ENCODE results near the gene EXOC3L2. TPM values are rescaled to one million over a fixed set of nuclear protein-coding genes. Genes with fewer than 3 reads are reported as not detected.

Gene EXOC3L2
- total RNA-seq, 4 donors from 2014 or later = 0.42 to 3.6 (median 2.5) TPM

DNA sequence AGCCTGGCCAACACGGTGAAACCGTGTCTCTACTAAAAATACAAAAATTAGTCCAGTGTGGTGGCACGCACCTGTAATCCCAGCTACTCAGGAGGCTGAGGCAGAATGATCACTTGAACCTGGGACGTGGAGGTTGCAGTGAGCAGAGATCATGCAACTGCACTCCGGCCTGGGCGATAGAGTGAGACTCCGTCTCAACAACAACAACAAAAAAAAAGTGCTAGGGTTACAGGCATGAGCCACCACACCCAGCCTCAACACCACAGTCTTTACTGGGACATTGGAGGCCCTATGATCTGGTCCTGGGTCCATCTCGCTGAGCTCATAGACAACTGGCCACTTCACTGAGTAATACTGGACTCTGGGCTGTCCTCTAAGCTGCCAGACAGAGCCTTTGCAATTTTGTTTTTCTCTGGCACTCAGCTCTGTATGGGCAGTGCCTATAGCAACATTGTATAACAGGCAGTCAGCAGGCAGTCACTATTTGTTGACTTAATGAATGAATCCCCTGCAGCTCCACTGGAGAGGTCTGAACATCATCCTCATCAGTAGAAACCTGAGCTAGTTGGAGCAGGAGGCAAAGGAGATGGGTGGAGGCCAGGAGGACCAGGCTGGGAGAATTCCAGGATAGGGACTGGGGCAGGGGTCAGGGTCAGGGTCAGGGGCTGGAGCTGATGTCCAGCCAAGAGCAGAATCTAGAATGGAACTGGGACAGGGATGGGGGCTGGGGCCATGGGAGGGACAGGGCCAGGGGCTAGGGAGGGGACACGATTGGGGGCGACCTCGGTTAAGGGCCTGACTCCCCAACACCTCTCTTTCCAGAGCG lies 58.5 kb downstream of the EXOC3L2 start:
- H3K4me3 ChIP-seq = no peak overlapping the region
- H3K27me3 ChIP-seq = no peaks in the 10 kb centered on the region
- peaks cover 0 to 9% (median 4%) of the 10 kb centered on the region in 4 donors for H3K4me1 ChIP-seq
- no peak for DNase-seq (ENCODE audit: extremely low spot score)
- H3K9me3 ChIP-seq = no peaks in the 10 kb centered on the region
- TF ChIP-seq POLR2A (IDR thresholded peaks at IDR 0.05; ENCODE audit: low read depth) (no peak), EP300 (IDR thresholded peaks at IDR 0.05) (no peak), POLR2AphosphoS5 (IDR thresholded peaks at IDR 0.05) (no peak)
- TF ChIP-seq, protein P1, sequence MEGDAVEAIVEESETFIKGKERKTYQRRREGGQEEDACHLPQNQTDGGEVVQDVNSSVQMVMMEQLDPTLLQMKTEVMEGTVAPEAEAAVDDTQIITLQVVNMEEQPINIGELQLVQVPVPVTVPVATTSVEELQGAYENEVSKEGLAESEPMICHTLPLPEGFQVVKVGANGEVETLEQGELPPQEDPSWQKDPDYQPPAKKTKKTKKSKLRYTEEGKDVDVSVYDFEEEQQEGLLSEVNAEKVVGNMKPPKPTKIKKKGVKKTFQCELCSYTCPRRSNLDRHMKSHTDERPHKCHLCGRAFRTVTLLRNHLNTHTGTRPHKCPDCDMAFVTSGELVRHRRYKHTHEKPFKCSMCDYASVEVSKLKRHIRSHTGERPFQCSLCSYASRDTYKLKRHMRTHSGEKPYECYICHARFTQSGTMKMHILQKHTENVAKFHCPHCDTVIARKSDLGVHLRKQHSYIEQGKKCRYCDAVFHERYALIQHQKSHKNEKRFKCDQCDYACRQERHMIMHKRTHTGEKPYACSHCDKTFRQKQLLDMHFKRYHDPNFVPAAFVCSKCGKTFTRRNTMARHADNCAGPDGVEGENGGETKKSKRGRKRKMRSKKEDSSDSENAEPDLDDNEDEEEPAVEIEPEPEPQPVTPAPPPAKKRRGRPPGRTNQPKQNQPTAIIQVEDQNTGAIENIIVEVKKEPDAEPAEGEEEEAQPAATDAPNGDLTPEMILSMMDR (IDR thresholded peaks at IDR 0.05) = no peak
- H3K36me3 ChIP-seq = peaks cover 0 to 6% (median under 1%) of the 10 kb centered on the region in 4 donors
- 90% methylated on average over 11 of the region's 12 CpGs for WGBS
- intact Hi-C loops (cut with DNase I) = no loop called here
- H3K27ac ChIP-seq (replicated peaks in 1 of 4) = no peak overlapping the region

DNA sequence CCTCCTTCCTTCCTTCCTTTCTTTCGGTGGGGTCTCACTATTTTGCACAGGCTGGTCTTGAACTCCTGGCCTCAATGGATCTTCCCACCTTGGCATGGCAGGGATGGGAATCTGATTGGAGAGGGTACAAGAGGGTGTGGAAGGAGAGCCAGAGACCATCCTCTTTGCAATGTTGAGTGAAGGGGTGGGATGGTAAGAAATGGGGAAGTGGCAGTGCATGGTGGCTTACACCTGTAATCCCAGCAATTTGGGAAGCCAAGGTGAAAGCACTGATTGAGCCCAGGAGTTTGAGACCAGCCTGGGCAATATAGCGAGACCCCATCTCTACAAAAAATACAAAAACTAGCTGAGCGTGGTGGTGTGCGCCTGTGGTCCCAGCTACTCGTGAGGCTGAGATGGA lies 61.1 kb downstream of the EXOC3L2 start:
- intact Hi-C loops (cut with DNase I) = no loop called here

DNA sequence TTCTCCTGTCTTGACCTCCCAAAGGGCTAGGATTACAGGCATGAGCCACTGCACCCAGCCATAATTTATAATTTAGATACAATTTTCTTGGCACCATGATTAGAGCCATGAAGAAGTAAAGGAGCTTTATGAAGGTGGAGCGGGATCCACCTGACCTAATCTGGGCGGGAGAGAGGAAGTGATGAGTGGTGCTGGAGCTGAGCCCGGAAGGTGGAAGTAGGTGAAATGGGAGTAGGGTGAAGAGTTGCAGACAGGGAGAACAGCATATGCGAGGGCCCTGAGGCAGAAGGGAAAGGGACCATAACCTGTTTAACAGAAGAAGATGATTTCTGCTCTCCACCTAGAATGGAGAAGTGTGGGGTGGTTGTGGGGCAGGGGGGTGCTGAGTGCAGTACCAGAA lies 62.4 kb downstream of the EXOC3L2 start:
- H3K4me3 ChIP-seq = no peak overlapping the region
- H3K27ac ChIP-seq (replicated peaks in 1 of 4) = no peak overlapping the region
- H3K27me3 ChIP-seq = no peaks in the 10 kb centered on the region
- intact Hi-C loops (cut with DNase I) = no loop called here
- peaks cover 0 to 17% (median 4%) of the 10 kb centered on the region in 4 donors for H3K36me3 ChIP-seq
- H3K4me1 ChIP-seq = peaks cover 17 to 39% (median 31%) of the 10 kb centered on the region in 4 donors
- TF ChIP-seq, protein P1 (IDR thresholded peaks at IDR 0.05) = no peak
- no peak for TF ChIP-seq EP300 (IDR thresholded peaks at IDR 0.05)
- no peak for DNase-seq (ENCODE audit: extremely low spot score)
- WGBS = 86% methylated on average over 4 of the region's 4 CpGs
- H3K9me3 ChIP-seq = no peaks in the 10 kb centered on the region

More for the DNA sequence above, 61.1 kb downstream of the EXOC3L2 start:
- H3K4me1 ChIP-seq = peaks cover 17 to 35% (median 30%) of the 10 kb centered on the region in 4 donors
- no peak overlapping the region for H3K4me3 ChIP-seq
- TF ChIP-seq POLR2AphosphoS5 (IDR thresholded peaks at IDR 0.05) (no peak), EP300 (IDR thresholded peaks at IDR 0.05) (no peak), POLR2A (IDR thresholded peaks at IDR 0.05; ENCODE audit: low read depth) (no peak)
- TF ChIP-seq, protein P1 (IDR thresholded peaks at IDR 0.05) = no peak
- H3K36me3 ChIP-seq = peaks cover 0 to 17% (median 4%) of the 10 kb centered on the region in 4 donors
- no peak for DNase-seq (ENCODE audit: extremely low spot score)
- no peak overlapping the region for H3K27ac ChIP-seq (replicated peaks in 1 of 4)
- no peaks in the 10 kb centered on the region for H3K27me3 ChIP-seq
- H3K9me3 ChIP-seq = no peaks in the 10 kb centered on the region
- 94% methylated on average over 5 of the region's 5 CpGs for WGBS

DNA sequence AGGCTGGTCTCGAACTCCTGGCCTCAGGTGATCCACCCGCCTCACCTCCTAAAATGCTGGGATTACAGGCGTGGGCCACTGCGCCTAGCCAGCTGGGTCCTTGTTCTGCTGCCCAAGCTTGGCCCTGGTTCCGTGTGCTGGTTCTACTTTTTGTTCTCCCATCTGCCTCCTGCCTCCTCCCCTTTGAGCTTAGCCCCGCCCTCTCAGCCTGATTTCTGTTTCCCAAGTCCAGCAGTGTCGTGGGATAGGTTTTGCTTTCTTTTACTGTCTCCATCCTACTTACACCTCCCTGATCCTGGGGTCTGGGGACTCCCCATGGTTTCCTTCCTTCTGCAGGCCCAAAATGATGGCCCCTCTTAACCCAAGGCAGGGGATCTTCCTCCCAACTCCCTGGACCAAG lies 64.3 kb downstream of the EXOC3L2 start:
- no peak for DNase-seq (ENCODE audit: extremely low spot score)
- H3K9me3 ChIP-seq = no peaks in the 10 kb centered on the region
- intact Hi-C loops (cut with DNase I) = no loop called here

More for the DNA sequence above, 64.3 kb downstream of the EXOC3L2 start:
- no peaks in the 10 kb centered on the region for H3K27me3 ChIP-seq
- no peak overlapping the region for H3K4me3 ChIP-seq
- peaks cover 0 to 17% (median 4%) of the 10 kb centered on the region in 4 donors for H3K36me3 ChIP-seq
- no peak for TF ChIP-seq POLR2AphosphoS5 (IDR thresholded peaks at IDR 0.05)
- TF ChIP-seq EP300 (IDR thresholded peaks at IDR 0.05) = no peak
- TF ChIP-seq, protein P1 (IDR thresholded peaks at IDR 0.05) = no peak
- TF ChIP-seq POLR2A (IDR thresholded peaks at IDR 0.05; ENCODE audit: low read depth) = no peak
- WGBS = 75% methylated on average over 7 of the region's 7 CpGs
- no peak overlapping the region for H3K27ac ChIP-seq (replicated peaks in 1 of 4)
- H3K4me1 ChIP-seq = peaks cover 27 to 47% (median 40%) of the 10 kb centered on the region in 4 donors
